NCI-H1092 treated with DMSO at 0.1 percent for 48 hours (cell line): ENCODE measurements around the gene PDLIM7.
A peak's percentile ranks its signal among the peaks of the same experiment; 100 is the strongest.

ENCODE experiments used
- DNase-seq: peaks from one replicate; lab custom pipeline; 2025; lab: John Stamatoyannopoulos, UW

Gene PDLIM7

DNA sequence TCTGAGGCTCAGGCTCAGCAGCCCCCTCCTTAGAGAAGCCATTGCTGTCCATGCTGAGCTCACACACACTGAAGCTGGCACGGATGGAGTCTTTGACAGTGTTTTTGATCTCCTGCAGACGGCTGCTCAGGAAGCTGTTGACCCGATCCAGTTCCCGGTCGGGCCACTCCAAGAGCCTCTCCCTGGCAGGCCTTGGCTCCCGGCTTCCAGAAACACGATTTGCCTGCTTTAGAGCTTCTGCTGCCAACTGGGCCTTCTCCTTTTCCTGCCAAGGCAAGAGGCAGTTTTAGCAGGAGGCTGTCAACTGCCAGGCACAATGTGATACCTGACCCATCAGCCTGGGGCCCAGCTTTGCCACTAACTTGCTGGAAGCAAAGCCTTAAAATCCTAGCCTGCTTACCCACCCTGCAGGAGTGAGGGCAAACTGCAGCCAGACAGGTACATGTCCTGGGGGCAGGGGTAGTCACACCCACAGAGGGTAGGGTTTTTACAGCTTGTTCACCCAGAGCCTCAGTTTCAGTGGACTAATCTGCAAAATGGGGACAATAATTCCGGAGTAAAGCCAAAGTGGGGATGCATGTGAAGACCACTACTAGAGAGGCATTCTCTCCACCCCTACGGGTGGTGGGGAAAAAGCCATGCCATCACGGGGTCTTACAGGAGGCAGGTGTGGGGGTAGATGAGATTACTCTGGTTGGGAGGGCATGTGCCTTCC, 27.7 kb upstream of the PDLIM7 start:
- DNase-seq: no peak

DNA sequence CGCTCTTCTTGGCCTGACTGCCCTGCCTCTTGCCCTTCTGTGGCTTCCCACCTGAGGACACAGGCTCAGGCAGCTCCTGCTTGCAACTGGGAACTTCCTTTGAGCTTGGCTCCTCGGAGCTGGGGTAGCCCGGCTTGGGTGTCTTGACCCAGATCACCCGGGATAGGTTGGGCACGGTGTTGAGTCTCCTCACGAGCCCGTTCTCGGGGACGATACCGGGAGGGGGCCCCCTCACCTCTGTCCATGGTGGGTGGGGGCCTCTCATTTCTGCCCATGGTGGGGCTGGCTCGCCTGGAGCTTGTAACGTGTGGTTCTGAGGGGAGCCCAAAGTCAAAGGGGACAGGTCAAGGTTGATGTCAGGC, 27.1 kb upstream of the PDLIM7 start:
- DNase-seq: no peak

DNA sequence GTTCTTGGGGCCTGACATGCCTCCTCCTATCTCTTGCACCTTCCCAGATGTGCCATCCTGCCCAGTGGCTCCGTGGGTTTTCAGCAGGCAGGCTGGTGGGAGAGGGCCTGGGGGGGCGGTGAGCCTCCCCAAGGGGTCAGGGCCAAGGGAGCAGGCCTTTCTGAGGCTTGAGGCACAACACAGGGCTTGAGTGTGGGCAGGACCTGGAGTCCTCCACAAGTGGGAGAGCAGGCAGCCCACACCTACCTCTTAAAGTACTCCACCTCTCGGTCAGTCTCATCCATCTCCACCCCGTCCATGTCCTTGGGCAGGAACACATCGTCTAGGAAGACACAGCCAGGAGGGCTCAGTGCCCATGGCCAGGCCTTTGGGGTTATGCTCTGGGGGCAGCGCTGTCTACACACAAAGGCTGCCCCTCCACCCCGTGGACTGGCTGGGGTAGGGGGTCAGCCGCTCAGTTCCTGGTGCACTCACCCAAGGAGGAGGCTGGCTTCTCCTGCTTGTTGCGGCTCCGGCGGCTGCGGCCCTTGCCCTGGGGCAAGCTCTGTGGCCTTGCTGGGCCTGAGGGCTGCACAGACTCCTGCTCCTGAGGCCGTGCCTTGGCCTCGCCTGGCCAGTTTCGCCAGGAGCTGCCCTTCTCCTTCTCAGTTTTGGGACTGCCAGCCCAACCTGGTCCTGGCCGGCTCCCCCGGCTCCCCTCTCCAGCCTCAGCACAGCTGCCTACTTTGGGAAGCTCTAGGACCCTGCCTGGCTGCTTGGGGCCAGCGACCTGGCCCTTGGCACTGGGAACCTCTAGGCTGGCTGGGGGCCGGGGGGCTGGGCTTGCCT, 26.5 kb upstream of the PDLIM7 start:
- DNase-seq: no peak

DNA sequence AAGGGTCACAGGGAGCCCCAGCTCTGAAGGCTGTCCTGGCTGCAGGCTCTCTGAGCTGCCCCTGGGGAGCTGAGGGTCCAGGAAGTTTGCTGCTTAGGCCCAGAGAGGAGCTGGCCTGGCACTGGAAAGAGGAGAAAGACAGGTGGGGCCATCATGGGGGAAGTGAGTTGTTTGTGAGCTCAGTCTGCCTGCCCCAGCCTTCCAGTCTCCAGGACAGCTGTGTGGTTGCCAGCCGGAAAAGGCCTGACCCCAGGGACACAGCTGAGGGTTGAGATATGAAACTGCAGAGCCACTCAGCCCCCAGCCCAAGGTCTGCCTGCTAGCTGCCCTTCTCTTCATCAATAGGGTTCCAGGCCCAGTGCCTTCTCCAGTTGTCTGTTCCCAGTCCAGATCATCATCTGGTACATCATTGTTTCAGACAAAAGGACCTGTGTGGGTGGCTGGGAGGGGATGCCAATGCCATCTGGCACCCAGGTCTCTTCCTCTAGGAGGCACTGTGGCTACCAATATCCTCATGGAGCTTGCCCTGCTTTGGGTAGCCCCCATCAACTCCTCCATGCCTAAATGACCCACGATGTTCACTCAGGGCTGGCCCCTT, 23.6 kb upstream of the PDLIM7 start:
- no peak for DNase-seq

DNA sequence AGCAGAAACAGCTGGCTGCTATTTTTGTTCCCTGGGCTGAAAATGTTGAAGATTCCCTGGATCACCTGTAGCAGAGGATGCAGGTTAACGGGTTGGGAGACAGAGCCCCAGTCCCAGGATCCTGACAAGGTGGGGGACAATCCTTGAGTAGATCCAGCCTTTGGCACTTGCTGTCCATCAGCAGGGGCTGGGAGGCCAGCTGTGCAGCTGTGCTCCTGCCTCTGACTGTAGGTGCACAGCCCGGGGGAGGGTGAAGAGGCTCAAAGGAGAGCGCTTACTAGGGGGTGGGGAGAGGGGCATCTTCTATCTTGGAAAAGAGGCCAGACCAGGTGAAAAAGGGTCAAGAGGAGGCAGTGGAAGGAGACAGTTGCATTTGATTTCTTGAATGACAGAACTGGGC, 22.9 kb upstream of the PDLIM7 start:
- no peak for DNase-seq

GRCh38 chr5:177519463-177520235, 22.2 kb upstream of the PDLIM7 start:
- no peak for DNase-seq

- peak; percentile 94 for DNase-seq
Measured at GRCh38 chr5:177516601-177517568, 19.5 kb upstream of the PDLIM7 start, which contains the start of gene DDX41. Gene DDX41 (minus strand): TSS chr5:177516961. CDS start chr5:177516945, 16 bp downstream.

DNA sequence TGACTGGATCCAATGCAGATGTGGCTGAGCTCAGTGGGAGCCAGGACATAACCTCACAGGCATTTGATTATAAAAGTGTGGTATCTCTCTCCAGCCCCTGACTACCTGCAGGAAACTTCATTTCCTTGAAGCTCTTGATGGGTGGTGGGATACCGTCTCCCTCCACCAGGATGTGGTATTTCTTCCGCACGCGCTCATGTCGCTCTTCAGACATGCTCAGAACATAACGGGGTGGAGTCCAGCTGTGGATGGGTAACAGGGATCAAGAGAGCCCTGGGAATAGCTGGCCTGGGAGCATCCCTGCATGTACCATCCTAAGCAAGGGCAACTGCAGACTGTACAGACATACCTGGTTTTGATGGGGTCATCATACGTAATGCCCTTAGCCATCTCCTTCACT, 18.2 kb upstream of the PDLIM7 start:
- DNase-seq: no peak

- DNase-seq: no peak
Measured at GRCh38 chr5:177514541-177514940, 17.1 kb upstream of the PDLIM7 start.

GRCh38 chr5:177513500-177513899, 16.1 kb upstream of the PDLIM7 start:
- no peak for DNase-seq

DNA sequence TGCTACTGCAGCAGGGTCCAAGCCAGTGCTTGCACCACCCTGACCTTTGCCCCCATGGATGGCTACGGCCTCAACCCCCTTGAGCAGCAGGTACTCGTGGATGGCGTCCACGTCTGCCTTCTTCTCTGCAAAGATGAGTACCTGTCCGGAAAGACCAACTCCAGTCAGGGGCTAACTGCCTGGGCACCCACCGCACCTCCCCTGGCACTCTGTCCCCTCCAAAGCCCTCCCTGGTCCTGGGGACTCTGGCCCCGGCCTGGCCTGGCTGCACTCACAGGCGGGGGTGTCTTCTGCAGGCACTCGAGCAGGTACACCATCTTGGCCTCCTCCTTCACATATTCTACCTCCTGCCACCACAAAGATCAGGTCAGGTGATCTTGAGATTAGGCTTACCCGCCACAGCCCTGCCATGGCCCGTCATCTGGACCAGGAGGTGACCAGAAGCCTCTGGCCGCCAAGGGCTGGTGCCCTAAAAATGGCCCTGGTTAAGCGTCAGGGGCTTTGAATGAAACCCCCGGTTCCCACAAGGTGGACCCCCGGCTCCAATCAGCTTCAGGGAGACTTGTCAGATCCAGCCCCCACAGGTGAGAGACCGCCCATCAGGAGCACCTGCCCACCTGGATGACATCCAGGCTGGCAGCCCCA, 15.5 kb upstream of the PDLIM7 start:
- no peak for DNase-seq

DNA sequence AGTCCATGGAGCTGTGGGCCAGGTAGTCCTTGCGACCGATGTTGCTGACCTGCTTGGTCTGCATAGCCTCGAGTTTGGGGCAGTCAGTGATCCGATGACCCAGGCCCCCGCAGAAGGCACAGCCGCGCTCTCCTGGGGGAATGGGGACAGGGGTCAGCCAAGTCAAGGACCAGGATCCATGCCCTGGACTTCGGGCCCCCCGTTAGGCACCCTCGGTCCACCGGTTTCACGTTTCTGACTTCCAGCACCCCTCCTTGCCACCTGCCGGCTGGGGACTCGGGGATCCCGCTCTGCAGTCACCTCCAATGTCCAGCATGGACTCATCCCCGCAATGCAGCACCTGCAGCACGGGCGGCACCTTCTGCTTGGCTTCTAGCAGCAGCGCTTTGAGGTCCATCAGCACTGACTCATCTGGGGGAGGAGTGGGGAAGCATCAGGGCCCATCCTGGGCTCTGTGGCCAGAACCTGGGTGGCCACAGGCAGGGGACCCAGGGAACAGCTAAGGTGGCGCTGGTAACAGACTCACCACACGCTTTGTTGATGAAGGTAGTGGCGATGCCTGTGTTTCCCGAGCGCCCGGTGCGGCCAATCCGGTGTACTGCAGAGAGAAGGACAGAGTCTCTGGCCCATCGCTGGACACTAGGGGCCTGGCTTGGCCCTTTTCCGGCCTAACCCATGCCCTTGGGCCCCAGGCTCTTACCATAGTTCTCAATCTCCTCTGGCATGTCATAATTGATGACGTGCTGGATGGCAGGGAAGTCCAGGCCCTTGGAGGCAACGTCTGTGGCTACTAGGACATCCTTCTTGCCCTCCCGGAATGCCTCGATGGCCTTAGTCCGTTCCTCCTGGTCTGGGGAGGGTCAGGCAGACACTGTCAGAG, 14.6 kb upstream of the PDLIM7 start:
- no peak for DNase-seq

DNA sequence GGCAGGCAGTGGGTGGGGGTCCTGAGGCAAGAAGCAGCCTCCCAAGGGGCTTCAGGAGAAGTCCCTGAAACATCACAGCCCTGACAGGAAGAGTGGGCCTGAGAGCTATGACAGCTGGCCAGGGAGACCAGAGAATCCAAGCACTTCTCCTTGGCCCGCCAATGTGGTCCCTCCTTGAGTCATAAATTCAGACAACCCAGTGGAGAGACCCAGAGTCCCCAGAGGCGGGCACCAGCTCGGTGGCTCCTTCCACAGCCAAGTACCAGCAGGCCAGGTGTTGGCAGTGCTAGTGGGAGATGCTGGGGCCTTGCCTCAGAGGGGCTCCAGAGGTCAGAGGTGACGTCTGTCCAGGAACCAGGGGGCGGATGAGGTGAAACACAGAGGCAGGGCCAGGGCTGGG, 13.8 kb upstream of the PDLIM7 start:
- no peak for DNase-seq

GRCh38 chr5:177510567-177511053, 13.2 kb upstream of the PDLIM7 start:
- DNase-seq: no peak

DNA sequence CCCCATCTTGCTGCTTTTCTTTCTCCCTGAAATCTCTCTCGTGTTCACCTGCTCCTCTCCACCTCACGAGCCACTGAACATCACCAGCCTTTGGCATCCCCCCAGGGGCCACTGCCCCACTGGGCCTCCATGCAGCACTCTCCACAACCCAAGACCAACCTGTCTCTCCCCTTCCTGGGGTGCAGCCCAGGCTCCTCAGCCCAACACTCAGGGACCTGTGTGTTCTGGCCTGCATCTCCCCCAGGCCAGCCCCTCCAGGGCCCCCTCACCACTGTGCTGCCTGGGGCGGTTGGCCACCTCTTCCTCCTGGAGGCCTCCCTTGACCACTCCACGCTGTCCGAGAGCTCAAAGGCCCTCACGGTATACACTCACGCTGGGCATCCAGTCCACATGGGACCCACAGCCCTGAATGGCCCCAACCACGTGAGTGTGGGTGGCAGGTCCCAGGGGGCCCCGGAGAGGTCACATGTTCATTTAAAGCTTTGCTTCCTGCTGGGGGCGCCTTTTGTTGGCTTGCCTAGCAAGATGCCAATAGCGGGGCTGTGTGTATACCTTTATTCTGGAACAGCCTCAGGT, 12.7 kb upstream of the PDLIM7 start:
- no peak for DNase-seq

DNA sequence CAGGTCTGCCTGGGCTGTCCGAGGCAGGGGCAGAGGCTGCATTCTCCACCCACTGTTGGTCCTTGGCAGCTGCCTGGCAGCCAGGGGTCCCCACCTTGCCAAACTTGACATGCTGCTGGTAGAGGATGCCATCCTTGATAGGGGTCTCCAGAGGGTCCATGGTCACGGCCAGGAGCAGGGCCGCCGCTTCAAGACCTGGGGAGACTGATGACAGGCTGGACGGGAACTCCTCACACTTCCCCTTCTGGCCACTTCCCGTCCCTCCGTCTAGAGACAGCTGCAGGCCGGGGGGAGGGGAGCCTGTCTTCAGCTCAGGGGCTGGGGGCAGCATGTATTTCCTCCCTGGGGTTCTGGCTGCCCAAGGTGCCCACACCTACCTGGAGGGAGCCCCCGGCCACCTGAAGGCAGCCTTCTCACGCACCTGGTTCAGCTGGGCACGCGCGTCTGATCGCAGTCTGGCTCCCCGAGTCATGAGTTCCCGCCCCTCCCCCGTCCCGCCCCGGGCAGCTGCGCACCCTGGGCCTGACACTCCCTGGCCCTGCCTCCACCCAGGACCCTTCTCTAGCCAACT, 12.1 kb upstream of the PDLIM7 start, which contains the start of gene DOK3:
Gene DOK3, minus strand, starts transcription at position 446 of the 571 bp plus-strand sequence. Its CDS starts 286 bp downstream, at position 160.
- no peak for DNase-seq

DNA sequence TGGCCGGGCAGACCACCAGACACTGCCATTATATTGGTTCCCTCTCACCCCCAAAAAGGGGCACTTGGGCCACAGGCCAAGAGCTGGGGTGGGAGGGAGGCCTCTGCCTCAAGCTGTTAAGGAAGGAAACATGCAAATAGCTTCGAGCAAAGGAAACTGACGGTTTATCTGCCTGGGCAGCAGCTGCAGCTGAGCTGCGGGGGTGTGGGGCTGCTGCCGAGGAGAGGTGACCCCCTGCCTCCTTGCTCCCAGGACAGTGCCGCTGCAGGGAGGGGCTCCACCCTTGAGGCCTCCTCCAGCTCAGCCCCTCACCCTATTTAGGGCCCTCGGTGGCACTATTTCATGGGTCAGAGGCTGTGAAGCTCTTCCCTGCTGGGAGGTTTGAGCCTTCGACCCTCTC, 11.4 kb upstream of the PDLIM7 start:
- no peak for DNase-seq

GRCh38 chr5:177508221-177508611, 10.8 kb upstream of the PDLIM7 start:
- no peak for DNase-seq
